HG02642 (cell line): ENCODE measurements around the gene NT5DC2.

Experiments used
- ATAC-seq: cut with Tn5 transposase; IDR thresholded peaks from one replicate; pipeline ENCODE4 v1.9.1; 2021; ENCODE audit warnings: mild to moderate bottlenecking; ENCODE audit not compliant: unreplicated experiment, poor library complexity

Gene NT5DC2

DNA sequence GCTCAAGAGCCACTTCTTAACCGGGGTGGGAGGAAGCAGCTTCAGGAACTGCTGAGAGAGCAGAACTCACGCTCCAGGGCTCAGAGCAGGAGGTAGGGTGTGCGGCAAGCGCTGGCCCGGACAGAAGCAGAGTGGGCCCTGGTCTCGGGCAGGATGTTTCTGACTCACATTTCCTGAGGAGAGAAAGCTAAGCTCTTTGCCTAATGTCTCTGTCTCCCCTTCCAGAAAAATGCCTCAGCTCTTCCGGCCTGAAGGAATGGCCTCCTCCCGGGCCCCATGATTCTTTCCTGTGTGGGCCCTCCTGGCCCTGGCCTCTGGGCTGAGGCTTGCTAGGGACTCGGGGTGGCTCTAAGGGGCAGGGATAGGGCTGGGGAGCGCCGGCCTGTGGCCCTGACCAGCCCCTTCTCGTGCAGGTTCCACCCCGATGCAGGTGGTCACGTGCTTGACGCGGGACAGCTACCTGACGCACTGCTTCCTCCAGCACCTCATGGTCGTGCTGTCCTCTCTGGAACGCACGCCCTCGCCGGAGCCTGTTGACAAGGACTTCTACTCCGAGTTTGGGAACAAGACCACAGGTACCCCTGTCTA lies 42.6 kb downstream of the NT5DC2 start:
- no peak for ATAC-seq

GRCh38 chr3:52490035-52490938 lies 43.4 kb downstream of the NT5DC2 start:
- no peak for ATAC-seq

- ATAC-seq, result no peak
Measured at GRCh38 chr3:52489453-52489852, 44.2 kb downstream of the NT5DC2 start.

GRCh38 chr3:52488746-52489145 lies 44.9 kb downstream of the NT5DC2 start:
- ATAC-seq, result no peak

GRCh38 chr3:52487788-52488691 lies 45.6 kb downstream of the NT5DC2 start:
- no peak for ATAC-seq

DNA sequence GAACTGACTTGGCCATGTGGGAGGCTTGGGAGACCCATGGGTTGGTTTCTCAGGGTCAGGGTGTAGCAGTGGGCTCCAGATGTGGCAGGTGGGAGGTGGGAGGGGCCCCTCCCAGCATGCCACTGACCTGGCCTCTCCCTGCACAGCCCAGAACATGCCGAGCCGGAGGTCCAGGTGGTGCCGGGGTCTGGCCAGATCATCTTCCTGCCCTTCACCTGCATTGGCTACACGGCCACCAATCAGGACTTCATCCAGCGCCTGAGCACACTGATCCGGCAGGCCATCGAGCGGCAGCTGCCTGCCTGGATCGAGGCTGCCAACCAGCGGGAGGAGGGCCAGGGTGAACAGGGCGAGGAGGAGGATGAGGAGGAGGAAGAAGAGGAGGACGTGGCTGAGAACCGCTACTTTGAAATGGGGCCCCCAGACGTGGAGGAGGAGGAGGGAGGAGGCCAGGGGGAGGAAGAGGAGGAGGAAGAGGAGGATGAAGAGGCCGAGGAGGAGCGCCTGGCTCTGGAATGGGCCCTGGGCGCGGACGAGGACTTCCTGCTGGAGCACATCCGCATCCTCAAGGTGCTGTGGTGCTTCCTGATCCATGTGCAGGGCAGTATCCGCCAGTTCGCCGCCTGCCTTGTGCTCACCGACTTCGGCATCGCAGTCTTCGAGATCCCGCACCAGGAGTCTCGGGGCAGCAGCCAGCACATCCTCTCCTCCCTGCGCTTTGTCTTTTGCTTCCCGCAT lies 46.4 kb downstream of the NT5DC2 start:
- ATAC-seq, result no peak

- no peak for ATAC-seq
Measured at GRCh38 chr3:52484680-52485461, 48.8 kb downstream of the NT5DC2 start.

- ATAC-seq, result no peak
Measured at GRCh38 chr3:52483577-52484381, 49.9 kb downstream of the NT5DC2 start.

DNA sequence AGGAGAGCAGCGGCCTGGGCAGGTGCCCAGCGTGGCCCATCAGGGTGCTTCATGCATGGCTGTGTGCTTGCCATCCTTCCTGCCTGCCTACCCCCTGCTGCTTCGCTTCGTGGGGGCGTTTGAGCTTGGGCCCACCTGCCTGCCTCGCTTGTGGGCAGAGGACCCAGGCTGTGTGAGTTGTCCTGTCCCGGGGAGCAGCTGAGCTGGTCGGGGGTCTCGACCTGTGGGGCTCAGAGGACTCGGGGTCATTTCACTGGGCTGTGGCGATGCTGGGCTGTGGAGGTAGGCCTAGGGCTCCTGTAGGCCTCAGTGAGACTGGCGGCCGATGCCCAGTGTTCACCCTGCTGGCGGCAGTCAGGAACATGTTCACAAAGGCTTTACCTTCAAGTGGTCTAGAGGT lies 50.6 kb downstream of the NT5DC2 start:
- ATAC-seq, result no peak

GRCh38 chr3:52481819-52482521 lies 51.7 kb downstream of the NT5DC2 start:
- ATAC-seq, result no peak

- ATAC-seq, result no peak
Measured at GRCh38 chr3:52480768-52481715, 52.6 kb downstream of the NT5DC2 start.

GRCh38 chr3:52479877-52480575 lies 53.6 kb downstream of the NT5DC2 start:
- no peak for ATAC-seq

- ATAC-seq, result no peak
Measured at GRCh38 chr3:52479037-52479876, 54.4 kb downstream of the NT5DC2 start.

GRCh38 chr3:52477796-52478095 lies 55.9 kb downstream of the NT5DC2 start:
- no peak for ATAC-seq

DNA sequence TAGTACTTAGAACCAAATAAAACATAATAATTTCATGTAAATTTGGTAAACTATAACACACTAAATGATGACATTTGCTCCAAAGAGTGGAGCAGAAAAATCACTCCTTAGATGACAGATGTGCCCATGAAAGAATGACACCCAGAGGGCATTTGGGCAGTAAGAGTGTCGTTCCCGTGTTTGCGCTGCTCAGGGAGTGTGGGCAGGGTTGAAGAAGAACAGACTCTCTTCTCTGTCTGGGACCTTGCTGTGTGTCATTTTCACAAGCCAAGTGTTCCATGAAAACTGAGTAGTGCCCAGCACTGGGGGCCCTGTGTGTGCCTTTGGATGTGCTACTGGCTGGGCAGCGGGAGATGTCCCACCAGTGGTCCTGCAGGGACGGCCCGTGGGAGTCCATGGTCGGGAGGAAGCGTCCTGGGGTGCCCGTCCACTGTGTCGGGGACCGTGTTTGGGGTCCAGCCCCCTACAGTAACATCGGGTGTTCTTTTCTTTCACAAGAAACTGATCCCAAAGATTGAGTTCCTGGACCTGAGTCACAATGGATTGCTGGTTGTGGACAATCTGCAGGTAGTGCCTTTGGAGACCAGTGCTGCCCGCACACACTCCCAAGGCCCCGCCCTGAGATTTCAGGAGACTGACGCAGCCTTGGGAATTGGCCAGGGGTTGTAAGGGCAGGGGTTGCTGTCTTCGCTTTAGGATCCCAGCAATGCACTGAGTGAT lies 56.4 kb downstream of the NT5DC2 start:
- no peak for ATAC-seq
